H7 (cell line): ENCODE results near the gene SLC6A6. TPM values are rescaled to one million over a fixed set of nuclear protein-coding genes. Genes with fewer than 3 reads are reported as not detected.

Source experiments
- DNase-seq: peaks from one replicate; pipeline ENCODE4 v3.0.0; 2012
- H3K27me3 ChIP-seq: 2 replicates; pipeline ENCODE4 v1.6.0; 2011; ENCODE audit warnings: mild to moderate bottlenecking, low read length; ENCODE audit not compliant: control insufficient read depth, insufficient read depth
- H3K36me3 ChIP-seq: replicated peaks from 2 replicates; pipeline ENCODE4 v1.5.1; 2011; ENCODE audit warnings: low read length; ENCODE audit not compliant: control insufficient read depth, insufficient read depth
- H3K4me3 ChIP-seq: 2 replicates; pipeline ENCODE4 v1.5.1; 2011; ENCODE audit warnings: low read depth, mild to moderate bottlenecking, control low read depth, low read length, moderate library complexity; ENCODE audit not compliant: insufficient read depth
- total RNA-seq: library from RNA; depleted of rRNA; stranded (reverse); fragments of >200 nt; shearing (Covaris generic); gene quantifications from 2 replicates; pipeline ENCODE4 v1.2.3, GENCODE V29; 2014

SLC6A6 gene
- total RNA-seq, 1 experiment from 2014 or later, result 88.8 TPM

GRCh38 chr3:14438262-14438661 is 35.9 kb downstream of the SLC6A6 start:
- no peak for DNase-seq
- no peak overlapping the region for H3K4me3 ChIP-seq
- no peaks in the 10 kb centered on the region for H3K27me3 ChIP-seq
- no peaks in the 10 kb centered on the region; the same call in none of the 2 replicates for H3K36me3 ChIP-seq

DNA sequence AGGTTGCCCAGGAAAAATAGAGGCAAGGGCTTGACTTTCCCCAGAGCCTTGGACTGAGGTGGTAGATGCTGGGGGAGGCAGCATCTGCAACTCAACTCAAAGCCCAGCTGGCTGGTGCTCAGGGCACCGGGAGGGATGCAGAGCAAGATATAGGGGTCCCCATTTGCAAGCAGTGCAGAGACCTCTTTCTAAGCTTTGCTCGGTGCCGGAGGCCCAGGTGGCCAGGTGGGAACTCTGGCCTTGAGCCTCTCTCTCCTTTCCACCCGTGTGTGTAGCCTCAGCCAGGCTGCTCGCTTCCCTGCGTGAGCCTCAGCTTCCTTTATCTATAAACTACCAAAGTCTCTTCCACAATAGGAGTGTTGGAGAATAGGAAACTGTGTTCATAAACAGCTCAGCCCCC is 36.5 kb downstream of the SLC6A6 start:
- no peak overlapping the region for H3K4me3 ChIP-seq
- DNase-seq, result no peak
- H3K27me3 ChIP-seq, result no peaks in the 10 kb centered on the region
- H3K36me3 ChIP-seq, result no peaks in the 10 kb centered on the region; the same call in none of the 2 replicates

- Histone ChIP-seq H3K27me3 (no peaks in the 10 kb centered on the region), H3K4me3 (no peak overlapping the region), H3K36me3 (no peaks in the 10 kb centered on the region; the same call in none of the 2 replicates)
- no peak for DNase-seq
These were observed 37.2 kb downstream of the SLC6A6 start for GRCh38 chr3:14439501-14440167.

- Histone ChIP-seq H3K4me3 (no peak overlapping the region), H3K27me3 (no peaks in the 10 kb centered on the region), H3K36me3 (no peaks in the 10 kb centered on the region; the same call in none of the 2 replicates)
- DNase-seq, result no peak
These were observed 37.7 kb downstream of the SLC6A6 start for GRCh38 chr3:14440168-14440518.

DNA sequence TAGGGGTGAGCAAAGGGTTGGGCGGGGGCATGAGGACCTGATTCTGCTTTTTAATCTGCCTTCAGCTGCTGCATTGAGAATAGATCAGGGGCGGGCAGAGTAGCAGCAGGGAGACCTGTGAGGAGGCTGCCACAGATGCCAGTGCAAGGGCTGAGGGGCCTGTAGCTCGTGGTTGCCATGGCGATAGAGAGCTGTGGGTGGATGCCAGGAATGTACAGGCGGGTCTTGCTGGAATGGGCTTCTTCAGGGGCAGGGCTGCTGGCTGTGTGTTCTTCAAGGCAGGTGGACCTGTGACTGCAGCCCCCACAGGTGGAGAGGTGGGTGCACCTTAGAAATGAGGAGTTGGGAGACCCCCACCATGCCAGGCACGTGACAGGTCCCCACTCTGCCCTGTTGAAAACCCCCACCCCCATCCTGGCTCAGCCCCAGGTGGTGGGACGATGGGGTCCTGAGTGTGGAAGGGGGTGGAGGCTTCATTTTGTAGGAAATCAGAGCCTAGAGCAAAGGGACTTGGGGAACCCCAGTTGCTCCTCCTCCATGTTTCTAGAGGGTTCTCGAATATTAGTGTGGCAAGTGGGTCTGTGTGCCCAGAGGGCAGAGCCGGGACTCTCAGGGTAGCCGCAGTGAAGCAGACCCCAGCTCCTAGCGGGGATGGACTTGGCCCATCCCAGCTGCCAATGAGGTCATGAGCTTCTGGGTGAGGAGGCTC is 38.3 kb downstream of the SLC6A6 start:
- DNase-seq, result peak; percentile 88
- H3K27me3 ChIP-seq, result no peaks in the 10 kb centered on the region
- peaks cover under 1% of the 10 kb centered on the region for H3K36me3 ChIP-seq
- no peak overlapping the region for H3K4me3 ChIP-seq

DNA sequence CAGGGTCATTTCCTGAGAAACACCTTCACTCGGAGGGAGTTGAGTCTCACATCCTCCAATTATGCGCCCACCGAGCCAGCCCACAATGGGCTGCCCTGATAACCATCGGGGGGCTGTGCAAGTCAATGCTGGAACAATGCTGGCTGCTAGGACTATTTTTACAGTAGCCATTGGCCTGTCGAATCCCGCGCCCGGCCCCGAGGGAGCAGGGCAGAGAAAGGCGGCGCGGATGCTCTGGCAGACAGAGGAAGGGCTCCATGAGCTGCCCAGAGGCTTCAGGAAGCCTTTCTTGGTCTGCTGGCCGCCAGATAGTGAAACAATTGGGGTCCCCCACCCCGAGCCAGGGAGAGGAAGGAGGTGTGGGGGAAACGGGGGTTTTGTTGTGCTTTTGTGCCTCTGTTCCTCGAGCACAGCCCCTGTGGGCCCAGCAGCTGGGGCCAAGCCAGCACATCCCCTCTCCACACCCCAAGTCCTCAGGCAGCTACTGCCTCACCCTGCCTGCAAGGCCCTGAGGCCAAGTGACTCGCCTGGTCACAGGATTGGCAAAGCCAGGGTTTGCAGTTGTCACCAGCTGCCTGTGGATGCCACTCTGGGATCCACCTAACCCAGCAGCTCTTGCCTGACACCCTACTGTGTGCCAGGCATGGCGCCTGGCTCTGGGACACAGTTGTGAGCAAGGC is 39.0 kb downstream of the SLC6A6 start:
- Histone ChIP-seq H3K36me3 (peaks cover 7% of the 10 kb centered on the region), H3K27me3 (no peaks in the 10 kb centered on the region), H3K4me3 (no peak overlapping the region)
- no peak for DNase-seq

GRCh38 chr3:14441920-14442300 is 39.5 kb downstream of the SLC6A6 start:
- no peak for DNase-seq
- no peaks in the 10 kb centered on the region for H3K27me3 ChIP-seq
- H3K4me3 ChIP-seq, result no peak overlapping the region
- peaks cover 11% of the 10 kb centered on the region for H3K36me3 ChIP-seq

- DNase-seq, result no peak
- Histone ChIP-seq H3K27me3 (no peaks in the 10 kb centered on the region), H3K4me3 (no peak overlapping the region), H3K36me3 (peaks cover 31% of the 10 kb centered on the region)
These were observed 42.0 kb downstream of the SLC6A6 start for GRCh38 chr3:14444380-14444779.

GRCh38 chr3:14445773-14446172 is 43.4 kb downstream of the SLC6A6 start:
- no peak for DNase-seq
- Histone ChIP-seq H3K4me3 (no peak overlapping the region), H3K27me3 (no peaks in the 10 kb centered on the region), H3K36me3 (peaks cover 35% of the 10 kb centered on the region)

GRCh38 chr3:14446988-14447570 is 44.7 kb downstream of the SLC6A6 start:
- DNase-seq, result no peak
- Histone ChIP-seq H3K36me3 (peaks cover 45% of the 10 kb centered on the region), H3K4me3 (no peak overlapping the region), H3K27me3 (no peaks in the 10 kb centered on the region)

GRCh38 chr3:14448063-14448462 is 45.7 kb downstream of the SLC6A6 start:
- no peak for DNase-seq
- Histone ChIP-seq H3K4me3 (no peak overlapping the region), H3K27me3 (no peaks in the 10 kb centered on the region), H3K36me3 (peaks cover 50% of the 10 kb centered on the region)

DNA sequence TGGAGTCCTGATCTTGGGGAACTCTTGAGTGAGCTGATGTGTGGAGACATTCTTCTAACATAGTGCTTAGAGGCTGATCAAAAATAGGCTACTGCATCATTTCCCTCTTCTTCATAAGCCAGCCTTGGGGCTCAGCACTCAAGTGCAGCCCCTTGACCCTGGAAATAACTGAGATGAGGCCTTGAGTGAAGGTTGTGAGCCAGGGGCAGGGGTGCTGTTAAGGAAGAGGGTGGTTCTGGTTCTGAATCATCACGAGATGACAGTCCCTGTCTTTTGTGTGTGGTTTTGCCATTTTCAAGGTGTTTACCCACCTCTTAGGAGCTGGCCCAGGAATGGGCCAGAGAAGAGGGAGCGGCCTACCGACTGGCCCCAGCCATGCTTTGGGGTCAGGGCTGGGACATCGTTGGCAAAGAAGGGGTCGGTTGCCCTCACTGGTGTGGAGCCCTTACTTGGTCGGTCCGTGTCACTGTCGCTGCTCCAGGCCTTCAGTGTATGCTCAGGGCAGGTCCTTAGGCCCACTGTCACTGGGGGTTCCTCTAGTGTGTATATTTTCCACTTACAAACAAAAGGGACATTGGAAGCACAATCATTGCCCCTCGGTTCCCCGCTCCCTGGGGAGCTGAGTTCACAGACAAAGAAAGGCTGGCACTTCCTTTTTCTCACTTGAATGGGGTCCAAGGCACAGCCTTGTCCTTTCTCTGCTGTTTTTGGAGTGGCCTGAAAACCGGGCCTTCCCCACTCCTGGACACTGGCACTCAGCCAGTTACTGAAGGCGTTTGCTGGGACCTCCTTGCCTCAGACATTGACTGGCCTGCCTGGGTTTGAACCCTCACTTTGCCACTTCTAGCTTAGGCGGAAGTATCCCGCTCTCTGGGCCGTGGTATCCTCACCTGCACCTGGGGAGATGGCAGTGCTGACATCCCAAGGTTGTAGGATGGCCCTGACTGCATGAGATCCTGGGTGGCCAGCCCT is 46.6 kb downstream of the SLC6A6 start:
- no peaks in the 10 kb centered on the region for H3K27me3 ChIP-seq
- no peak for DNase-seq
- peaks cover 52% of the 10 kb centered on the region for H3K36me3 ChIP-seq
- H3K4me3 ChIP-seq, result no peak overlapping the region

- no peaks in the 10 kb centered on the region for H3K27me3 ChIP-seq
- H3K36me3 ChIP-seq, result peaks cover 60% of the 10 kb centered on the region
- H3K4me3 ChIP-seq, result no peak overlapping the region
- no peak for DNase-seq
These were observed 48.1 kb downstream of the SLC6A6 start for GRCh38 chr3:14450506-14450905.
